Measurements from ENCODE around the gene FARS2.

- TF ChIP-seq CTCF (IDR thresholded peaks at IDR 0.05) (no peak), EP300 (IDR thresholded peaks at IDR 0.05) (no peak), POLR2A (IDR thresholded peaks at IDR 0.05; ENCODE audit: low read depth) (no peak)
These were observed 138.1 kb downstream of the FARS2 start for GRCh38 chr6:5399391-5399790.
